CD4-positive, alpha-beta memory T cell (primary cell): ENCODE results near the gene KCNIP2. TPM values are rescaled to one million over a fixed set of nuclear protein-coding genes. Genes with fewer than 3 reads are reported as not detected.

Source experiments
- CTCF ChIA-PET: fragments of 350-600 bp; sonication (Branson Sonifier 250); formaldehyde crosslinking; loops from one replicate; lab custom pipeline; 2021; ENCODE audit warnings: inconsistent platforms; ENCODE audit not compliant: partially characterized antibody; lab: Charles Lee
- POLR2A ChIA-PET: fragments of 350-600 bp; sonication (Branson Sonifier 250); formaldehyde crosslinking; loops from one replicate; lab custom pipeline; 2021; ENCODE audit not compliant: partially characterized antibody; lab: Charles Lee
- DNase-seq, 5 donors: peaks; one replicate each; pipeline versions ENCODE4 v3.0.0 to v3.0.0-alpha.2; 2020 to 2022; ENCODE audit warnings: mixed read lengths in 1 of 5
- H3K27ac ChIP-seq: one replicate; pipeline ENCODE4 v1.7.0; 2013; ENCODE audit warnings: low read depth, low read length
- H3K27me3 ChIP-seq: 2 replicates; pipeline ENCODE4 v1.7.0; 2013; ENCODE audit warnings: mild to moderate bottlenecking, low read length, moderate library complexity; ENCODE audit not compliant: insufficient read depth
- H3K36me3 ChIP-seq: 2 replicates; pipeline ENCODE4 v1.7.0; 2013; ENCODE audit warnings: mild to moderate bottlenecking, low read length, moderate library complexity; ENCODE audit not compliant: insufficient read depth
- H3K4me1 ChIP-seq: 2 replicates; pipeline ENCODE4 v1.7.0; 2013; ENCODE audit warnings: mild to moderate bottlenecking, low read length, moderate library complexity; ENCODE audit not compliant: insufficient read depth
- H3K4me3 ChIP-seq, 2 donors: one replicate each; pipeline ENCODE4 v1.7.0; 2013; ENCODE audit warnings: low read length in 2 of 2, mild to moderate bottlenecking in 1 of 2
- H3K9me3 ChIP-seq, 2 donors: one replicate each; pipeline ENCODE4 v1.7.0; 2013; ENCODE audit warnings: low read length in 2 of 2, control low read depth in 1 of 2; ENCODE audit not compliant: control insufficient read depth in 1 of 2
- H3K27ac Mint-ChIP-seq, 7 donors: one replicate each; pipeline ENCODE4 v1.8.0; 2020 to 2021; ENCODE audit warnings: mixed read lengths in 7 of 7, mild to moderate bottlenecking in 6 of 7, inconsistent platforms in 3 of 7, moderate library complexity in 3 of 7
- H3K27me3 Mint-ChIP-seq, 2 donors: one replicate each; pipeline ENCODE4 v1.8.0; 2020 to 2021; ENCODE audit warnings: mixed read lengths in 2 of 2
- H3K36me3 Mint-ChIP-seq, 2 donors: one replicate each; pipeline ENCODE4 v1.8.0; 2020 to 2021; ENCODE audit warnings: mixed read lengths in 2 of 2, inconsistent platforms in 1 of 2, mild to moderate bottlenecking in 1 of 2
- H3K4me1 Mint-ChIP-seq, 4 donors: one replicate each; pipeline ENCODE4 v1.8.0; 2020 to 2021; ENCODE audit warnings: mixed read lengths in 4 of 4, mild to moderate bottlenecking in 1 of 4
- H3K4me3 Mint-ChIP-seq, 8 donors: one replicate each; pipeline ENCODE4 v1.8.0; 2020 to 2021; ENCODE audit warnings: mixed read lengths in 8 of 8, mild to moderate bottlenecking in 7 of 8, moderate library complexity in 6 of 8, inconsistent platforms in 3 of 8
- H3K9me3 Mint-ChIP-seq, 8 donors: one replicate each; pipeline ENCODE4 v1.8.0; 2020 to 2021; ENCODE audit warnings: mixed read lengths in 8 of 8, mild to moderate bottlenecking in 5 of 8, inconsistent platforms in 3 of 8, moderate library complexity in 1 of 8
- intact Hi-C: fragments of 100-400 bp; cut with micrococcal nuclease; formaldehyde crosslinking; loops from one replicate; pipeline ENCODE4 v1.15.1; 2023
- polyA plus RNA-seq, 2 donors: library from polyadenylated mRNA; unstranded; fragments of 300-500 nt; fragmentation: Illumina TruSeq; gene quantifications; one replicate each; pipeline ENCODE4 v1.2.3, GENCODE V29; 2021
- total RNA-seq, 2 experiments: library from RNA; stranded (reverse); gene quantifications; one replicate each; pipeline ENCODE4 v1.2.3, GENCODE V29; 2021

Gene KCNIP2
- total and polyA plus RNA-seq, 4 experiments from 2014 or later: 0.79 to 4.3 (median 2.3) TPM

DNA sequence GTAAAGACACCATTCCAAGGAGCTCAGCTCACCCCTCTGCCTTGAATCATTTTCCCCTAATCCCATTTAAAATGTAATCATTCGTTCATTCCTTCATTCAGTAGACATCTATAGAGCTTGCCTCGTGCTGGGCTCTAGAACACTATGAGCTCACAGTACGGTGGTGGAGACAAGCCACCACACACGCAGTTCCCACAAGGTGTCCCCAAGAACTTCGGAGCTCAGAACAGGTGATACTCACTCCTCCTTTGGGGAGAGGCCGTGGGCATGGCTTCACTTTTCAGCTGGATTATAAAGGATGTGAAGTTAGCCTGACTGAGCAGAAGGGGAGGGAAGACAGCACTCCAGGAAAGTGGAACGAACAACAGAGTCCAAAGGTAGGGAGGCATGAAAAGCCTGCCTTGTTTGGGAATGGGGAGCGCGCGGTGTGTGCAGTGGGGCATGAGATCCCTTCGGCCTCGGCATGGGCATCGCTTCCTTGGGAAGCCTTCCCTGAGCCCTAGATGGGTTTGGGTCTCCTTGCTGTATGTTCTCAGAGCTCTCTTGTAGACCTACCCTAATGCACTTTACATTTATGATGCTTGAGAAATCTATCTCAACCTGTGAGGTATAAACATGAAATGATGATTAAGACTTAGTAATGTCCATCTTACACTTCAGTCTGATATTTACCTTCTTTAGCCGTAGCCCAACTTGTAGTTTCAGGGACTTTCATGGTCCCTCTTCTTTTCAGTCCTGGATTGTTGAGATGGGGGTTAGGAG, 24.5 kb downstream of the KCNIP2 start:
- H3K27ac ChIP-seq: peak overlapping the region; percentile 85
- Mint-ChIP-seq H3K27ac (peak overlapping the region; percentile 91 to 100 (median 97)), H3K4me3 (peak overlapping the region; percentile 94 to 100 (median 98)), H3K4me1 (peaks cover 26 to 52% (median 34%) of the 10 kb centered on the region in 4 donors), H3K36me3 (peaks cover 10 to 22% of the 10 kb centered on the region in 2 donors), H3K27me3 (no peaks in the 10 kb centered on the region), H3K9me3 (no peaks in the 10 kb centered on the region)
- POLR2A ChIA-PET: interaction anchor here (0.9 to 9.9 kb wide), 25 partner anchors 10 to 924 kb away, joined by 3 to 204 read pairs (median 5); partner anchors contain the start of genes ARMH3, KCNIP2, NOLC1 and NPM3
- DNase-seq: no peak
- H3K27me3 ChIP-seq: no peaks in the 10 kb centered on the region
- H3K4me3 ChIP-seq: peak overlapping the region; percentile 74 to 95
- peaks cover 39% of the 10 kb centered on the region for H3K4me1 ChIP-seq
- no peaks in the 10 kb centered on the region for H3K36me3 ChIP-seq
- no peaks in the 10 kb centered on the region for H3K9me3 ChIP-seq
- CTCF ChIA-PET: interaction anchor here (0.7 to 8.4 kb wide), 8 partner anchors 9 to 410 kb away, joined by 3 to 88 read pairs (median 6); partner anchors contain the start of genes KCNIP2 and NPM3
- intact Hi-C loops: loop anchor here (1.0 to 5.0 kb wide), 7 partner anchors 11 to 828 kb away; partner anchors contain the start of genes ARMH3, HPS6, NOLC1 and NPM3

DNA sequence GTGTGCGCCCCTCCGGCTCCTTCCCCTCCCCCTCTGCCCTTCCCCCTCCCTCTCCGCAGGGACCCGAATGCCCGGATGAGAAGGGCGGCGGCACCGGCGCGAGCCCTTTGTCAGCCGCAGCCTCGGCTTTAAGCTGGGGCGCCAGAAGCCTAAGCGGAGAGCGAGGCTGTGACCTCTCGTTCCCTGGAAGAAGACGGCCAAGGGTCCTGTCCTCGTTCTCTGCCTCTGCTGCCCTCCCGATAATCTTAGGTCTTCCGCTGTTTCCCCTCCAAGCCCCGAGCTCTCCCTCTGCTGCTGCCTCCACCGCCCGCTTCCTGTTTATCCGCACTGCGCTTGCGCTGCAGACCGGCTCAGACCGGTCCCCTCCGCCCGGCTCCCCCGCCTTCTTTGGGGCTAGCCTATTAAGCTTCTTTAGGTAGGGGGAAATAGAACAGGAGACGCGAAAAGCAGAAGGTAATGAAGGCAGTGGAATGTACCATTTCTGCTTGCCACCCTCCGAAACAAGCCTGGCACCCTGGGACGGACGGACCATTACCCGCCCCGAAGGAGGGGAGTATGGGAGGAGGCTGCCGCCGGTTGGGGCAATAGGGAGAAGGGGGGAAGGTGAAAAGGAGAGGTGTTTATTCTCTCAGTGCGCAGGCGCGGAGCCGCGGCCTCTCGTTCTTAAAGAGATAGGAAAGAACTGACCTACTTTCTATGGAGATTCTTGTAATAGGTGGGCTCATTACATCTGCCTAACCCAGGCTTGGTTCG, 25.3 kb downstream of the KCNIP2 start, which contains the start of gene OGA:
Gene OGA (minus strand): TSS at position 326 of the 753 bp plus-strand sequence. CDS start 422 bp downstream, outside the sequence.
- Mint-ChIP-seq H3K27me3 (no peaks in the 10 kb centered on the region), H3K9me3 (no peaks in the 10 kb centered on the region), H3K4me1 (peaks cover 31 to 59% (median 42%) of the 10 kb centered on the region in 4 donors), H3K4me3 (peak within 1 kb of the TSS; percentile 94 to 100 (median 98)), H3K27ac (peak within 1 kb of the TSS; percentile 91 to 100 (median 97)), H3K36me3 (peaks cover 15 to 28% of the 10 kb centered on the region in 2 donors)
- H3K36me3 ChIP-seq: peaks cover 5% of the 10 kb centered on the region
- no peaks in the 10 kb centered on the region for H3K9me3 ChIP-seq
- peaks cover 47% of the 10 kb centered on the region for H3K4me1 ChIP-seq
- peak within 1 kb of the TSS; percentile 95 for H3K4me3 ChIP-seq
- intact Hi-C loops: loop anchor here (1.0 to 5.0 kb wide), 7 partner anchors 12 to 829 kb away; partner anchors contain the start of genes ARMH3, HPS6, NOLC1 and NPM3
- H3K27ac ChIP-seq: peak within 1 kb of the TSS; percentile 85
- DNase-seq: peak; percentile 97 to 100 (median 99)
- POLR2A ChIA-PET: interaction anchor here (0.7 to 9.9 kb wide), 35 partner anchors 9 to 1578 kb away, joined by 3 to 204 read pairs (median 4); partner anchors contain the start of genes ACTR1A, ARMH3, ATP5MK and DPCD
- H3K27me3 ChIP-seq: no peaks in the 10 kb centered on the region
- CTCF ChIA-PET: interaction anchor here (0.8 to 8.4 kb wide), 7 partner anchors 10 to 220 kb away, joined by 3 to 88 read pairs (median 6); partner anchors contain the start of genes KCNIP2 and NPM3

DNA sequence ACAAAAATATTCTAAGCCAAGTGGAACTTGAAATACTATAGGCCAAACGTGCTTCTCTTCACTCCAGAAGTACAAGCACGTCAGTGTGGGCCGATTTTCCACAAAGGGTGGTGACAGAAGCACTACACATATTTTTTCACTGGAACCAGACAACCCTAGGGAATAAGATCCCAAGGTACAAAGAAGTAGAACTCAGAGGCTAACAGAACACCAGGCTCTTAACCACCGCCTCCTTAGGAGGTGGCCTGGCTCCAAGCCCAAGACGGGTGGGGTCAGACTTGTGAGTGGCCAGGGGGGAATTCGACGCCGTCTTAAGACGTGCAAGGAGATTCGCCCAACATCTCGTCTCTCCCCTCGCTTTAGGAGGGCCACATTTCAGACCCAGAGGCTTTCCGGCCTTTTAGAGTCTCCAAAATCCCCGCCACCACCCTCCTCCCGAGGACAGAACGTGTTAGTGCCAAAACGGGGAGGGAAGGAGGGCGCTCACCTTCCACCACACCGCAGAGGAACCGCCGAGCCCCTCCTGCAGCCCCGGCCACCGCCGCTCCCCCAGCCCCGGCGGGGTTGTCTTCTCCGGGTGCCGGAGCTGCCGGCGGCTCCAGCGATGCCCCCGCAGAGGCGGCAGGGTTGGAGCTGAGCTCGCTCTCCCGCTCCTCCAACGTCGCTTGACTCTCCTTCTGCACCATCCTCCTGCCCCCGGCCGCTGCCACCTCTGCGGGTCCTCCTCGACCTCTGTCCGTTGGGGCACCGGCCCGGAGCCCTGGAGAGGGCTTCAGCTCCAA, 26.1 kb downstream of the KCNIP2 start:
- Mint-ChIP-seq H3K4me3 (peak overlapping the region; percentile 94 to 100 (median 98)), H3K36me3 (peaks cover 23 to 36% of the 10 kb centered on the region in 2 donors), H3K9me3 (no peaks in the 10 kb centered on the region), H3K4me1 (peaks cover 37 to 67% (median 48%) of the 10 kb centered on the region in 4 donors), H3K27ac (peak overlapping the region; percentile 91 to 100 (median 97)), H3K27me3 (no peaks in the 10 kb centered on the region)
- POLR2A ChIA-PET: interaction anchor here (0.7 to 9.9 kb wide), 30 partner anchors 8 to 1579 kb away, joined by 3 to 204 read pairs (median 4); partner anchors contain the start of genes ACTR1A, ARMH3, ATP5MK and DPCD
- Histone ChIP-seq H3K4me3 (peak overlapping the region; percentile 95), H3K27me3 (no peaks in the 10 kb centered on the region), H3K4me1 (peaks cover 54% of the 10 kb centered on the region), H3K27ac (peak overlapping the region; percentile 85), H3K9me3 (no peaks in the 10 kb centered on the region), H3K36me3 (peaks cover 8% of the 10 kb centered on the region)
- CTCF ChIA-PET: interaction anchor here (2.5 to 8.4 kb wide), 5 partner anchors 16 to 35 kb away, joined by 11 to 88 read pairs (median 35); partner anchors contain the start of genes KCNIP2 and NPM3
- intact Hi-C loops: loop anchor here (1.0 to 5.0 kb wide), 7 partner anchors 13 to 830 kb away; partner anchors contain the start of genes ARMH3, HPS6, NOLC1 and NPM3
- peak in 3 of 5 donors; percentile 19 to 67 (median 51) for DNase-seq

DNA sequence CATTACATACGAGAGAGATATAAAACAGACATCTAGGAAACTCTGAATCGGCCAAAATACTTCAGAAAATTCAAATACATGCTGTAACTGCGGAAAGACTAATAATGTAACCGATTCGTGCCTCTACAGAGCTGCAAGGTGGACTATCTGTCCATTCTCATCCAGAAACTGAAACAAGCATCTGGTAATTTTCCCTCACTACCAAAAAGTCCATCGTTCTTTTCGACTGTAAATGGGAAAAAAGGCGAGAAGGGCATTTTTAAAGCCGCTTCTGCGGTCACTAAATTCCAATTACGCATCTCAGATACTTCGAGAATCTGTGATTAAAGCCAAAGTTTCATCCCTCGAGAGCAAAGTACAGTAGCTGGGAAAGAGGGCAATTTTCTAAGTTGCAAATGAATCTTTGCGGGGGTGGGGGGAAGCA, 26.7 kb downstream of the KCNIP2 start:
- Histone ChIP-seq H3K27ac (peak overlapping the region; percentile 85), H3K27me3 (no peaks in the 10 kb centered on the region), H3K4me3 (peak overlapping the region; percentile 95), H3K4me1 (peaks cover 60% of the 10 kb centered on the region), H3K36me3 (peaks cover 14% of the 10 kb centered on the region), H3K9me3 (no peaks in the 10 kb centered on the region)
- Mint-ChIP-seq H3K4me3 (peak overlapping the region; percentile 94 to 100 (median 98)), H3K27ac (peak overlapping the region; percentile 80 to 100 (median 95)), H3K36me3 (peaks cover 24 to 36% of the 10 kb centered on the region in 2 donors), H3K27me3 (no peaks in the 10 kb centered on the region), H3K9me3 (no peaks in the 10 kb centered on the region), H3K4me1 (peaks cover 39 to 69% (median 50%) of the 10 kb centered on the region in 4 donors)
- no peak for DNase-seq
- intact Hi-C loops: loop anchor here (5.0 kb wide), 1 partner anchor 830 kb away; no protein-coding TSS in a partner anchor
- ChIA-PET POLR2A (interaction anchor here (1.4 to 9.9 kb wide), 7 partner anchors 13 to 38 kb away, joined by 3 to 204 read pairs (median 30); partner anchors contain the start of gene NPM3), CTCF (interaction anchor here (2.4 to 2.6 kb wide), 3 partner anchors 18 to 24 kb away, joined by 6 to 14 read pairs (median 11); no protein-coding TSS in a partner anchor)

DNA sequence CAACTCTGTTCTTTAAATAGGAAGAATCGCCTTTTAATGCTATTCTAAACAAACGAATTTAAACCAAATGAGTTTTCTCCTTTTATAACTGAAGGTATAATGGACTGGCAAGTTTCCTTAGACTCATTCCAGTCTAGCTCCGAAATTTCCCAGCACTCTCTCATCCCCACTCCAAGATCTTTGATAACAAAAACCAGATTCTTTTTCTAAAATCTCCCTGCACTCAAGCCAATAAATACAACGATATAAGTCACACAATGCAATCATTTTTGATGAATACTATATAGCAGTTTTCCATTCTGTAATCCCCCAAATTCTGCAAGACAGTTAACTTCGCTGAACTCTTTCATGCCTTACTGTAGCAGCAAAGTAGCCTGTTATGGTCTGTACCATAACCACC, 27.2 kb downstream of the KCNIP2 start:
- Mint-ChIP-seq H3K4me1 (peaks cover 37 to 69% (median 50%) of the 10 kb centered on the region in 4 donors), H3K27ac (peak overlapping the region; percentile 84 to 100 (median 95)), H3K36me3 (peaks cover 30 to 38% of the 10 kb centered on the region in 2 donors), H3K4me3 (peak overlapping the region; percentile 94 to 100 (median 98)), H3K27me3 (no peaks in the 10 kb centered on the region), H3K9me3 (no peaks in the 10 kb centered on the region)
- no peak for DNase-seq
- intact Hi-C loops: loop anchor here (5.0 kb wide), 1 partner anchor 831 kb away; no protein-coding TSS in a partner anchor
- H3K27ac ChIP-seq: peak overlapping the region; percentile 85
- no peaks in the 10 kb centered on the region for H3K27me3 ChIP-seq
- POLR2A ChIA-PET: interaction anchor here (1.4 to 9.9 kb wide), 6 partner anchors 12 to 37 kb away, joined by 3 to 204 read pairs (median 46); partner anchors contain the start of gene NPM3
- peaks cover 60% of the 10 kb centered on the region for H3K4me1 ChIP-seq
- peak overlapping the region; percentile 95 for H3K4me3 ChIP-seq
- H3K9me3 ChIP-seq: no peaks in the 10 kb centered on the region
- peaks cover 16% of the 10 kb centered on the region for H3K36me3 ChIP-seq
- CTCF ChIA-PET: interaction anchor here (1.1 to 2.6 kb wide), 4 partner anchors 19 to 34 kb away, joined by 3 to 14 read pairs (median 8); no protein-coding TSS in a partner anchor
